Activated CD4-positive, alpha-beta T cell treated with anti-CD3 and anti-CD28 coated beads for 36 hours (primary cell): ENCODE data around the gene LRIT1. TPM values are rescaled to one million over a fixed set of nuclear protein-coding genes. Genes with fewer than 3 reads are reported as not detected.

Experiments used
- ATAC-seq: fragments of 200-7000 bp; cut with Tn5 transposase; one replicate; pipeline ENCODE4 v1.10.0; 2021; ENCODE audit warnings: mild to moderate bottlenecking, moderate library complexity
- CTCF ChIA-PET: fragments of 350-600 bp; sonication (Branson Sonifier 250); formaldehyde crosslinking; loops from one replicate; lab custom pipeline; 2021; ENCODE audit warnings: antibody characterized with exemption; lab: Charles Lee
- POLR2A ChIA-PET: fragments of 350-600 bp; sonication (Branson Sonifier 250); formaldehyde crosslinking; loops from one replicate; lab custom pipeline; 2021; ENCODE audit warnings: antibody characterized with exemption, inconsistent platforms; lab: Charles Lee
- DNase-seq: peaks from one replicate; pipeline ENCODE4 v3.0.0-alpha.2; 2020
- H3K27ac Mint-ChIP-seq: one replicate; pipeline ENCODE4 v1.8.0; 2021; ENCODE audit warnings: mixed read lengths
- H3K27me3 Mint-ChIP-seq: one replicate; pipeline ENCODE4 v1.8.0; 2021; ENCODE audit warnings: mixed read lengths
- H3K36me3 Mint-ChIP-seq: one replicate; pipeline ENCODE4 v1.8.0; 2021; ENCODE audit warnings: low read depth, mixed read lengths
- H3K4me1 Mint-ChIP-seq: one replicate; pipeline ENCODE4 v1.8.0; 2021; ENCODE audit warnings: mixed read lengths
- H3K4me3 Mint-ChIP-seq: one replicate; pipeline ENCODE4 v1.8.0; 2021; ENCODE audit warnings: mild to moderate bottlenecking, moderate library complexity, mixed read lengths
- H3K9me3 Mint-ChIP-seq: one replicate; pipeline ENCODE4 v1.8.0; 2021; ENCODE audit warnings: low read depth, mixed read lengths
- intact Hi-C, 2 experiments: fragments of 100-400 bp; cut with DNase I in 1 of 2; cut with micrococcal nuclease in 1 of 2; formaldehyde crosslinking; loops; one replicate each; pipeline versions ENCODE4 v1.14.2 to v1.15.1; 2022 to 2024; cut with DNase I, micrococcal nuclease
- total RNA-seq, 2 experiments: library from RNA; stranded (reverse); gene quantifications; one replicate each; pipeline ENCODE4 v1.2.3, GENCODE V29; 2021

LRIT1 gene
- total RNA-seq, 2 experiments from 2014 or later = not detected

DNA sequence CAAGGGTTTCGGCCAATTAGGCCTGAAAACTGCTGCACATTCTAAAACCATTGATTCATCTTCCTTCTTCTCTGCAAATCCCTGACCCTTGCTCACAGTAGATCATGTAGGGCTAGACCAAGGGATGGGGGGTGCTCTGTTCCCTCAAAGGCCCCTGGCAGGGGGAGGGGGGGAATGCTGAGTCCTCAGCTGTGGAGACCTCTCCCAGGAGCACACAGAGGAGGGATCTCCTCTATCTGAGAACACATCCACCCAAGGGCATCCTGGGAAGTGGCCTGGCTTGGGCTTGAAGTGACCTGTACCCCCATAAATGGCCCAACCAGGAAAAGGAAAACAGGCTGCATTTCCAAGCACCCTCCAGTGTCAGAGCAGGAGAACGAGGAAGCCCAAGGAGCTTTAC, 48.0 kb downstream of the LRIT1 start:
- no peaks in the 10 kb centered on the region for H3K9me3 Mint-ChIP-seq
- CTCF ChIA-PET = interaction anchor here (0.6 to 1.1 kb wide), 4 partner anchors 25 to 344 kb away, joined by 3 to 5 read pairs (median 4); no protein-coding TSS in a partner anchor
- H3K4me3 Mint-ChIP-seq = no peak overlapping the region
- DNase-seq (no peak), ATAC-seq (no peak)
- H3K27ac Mint-ChIP-seq = no peak overlapping the region
- no peaks in the 10 kb centered on the region for H3K36me3 Mint-ChIP-seq
- H3K27me3 Mint-ChIP-seq = peaks cover 26% of the 10 kb centered on the region
- intact Hi-C loops = no loop called here
- POLR2A ChIA-PET = no interaction called here
- H3K4me1 Mint-ChIP-seq = peaks cover 13% of the 10 kb centered on the region

GRCh38 chr10:84191106-84191505, 50.2 kb downstream of the LRIT1 start:
- Mint-ChIP-seq H3K27me3 (peaks cover 17% of the 10 kb centered on the region), H3K4me3 (no peak overlapping the region), H3K4me1 (peaks cover 13% of the 10 kb centered on the region), H3K27ac (no peak overlapping the region), H3K9me3 (no peaks in the 10 kb centered on the region), H3K36me3 (no peaks in the 10 kb centered on the region)
- POLR2A ChIA-PET = no interaction called here
- DNase-seq = peak; percentile 41
- peak; percentile 45 for ATAC-seq
- CTCF ChIA-PET = interaction anchor here (1.5 kb wide), 1 partner anchor 14 kb away, joined by 3 read pairs; no protein-coding TSS in a partner anchor
- intact Hi-C loops = no loop called here

- H3K9me3 Mint-ChIP-seq = no peaks in the 10 kb centered on the region
- H3K4me1 Mint-ChIP-seq = peaks cover 13% of the 10 kb centered on the region
- H3K4me3 Mint-ChIP-seq = no peak overlapping the region
- no peak overlapping the region for H3K27ac Mint-ChIP-seq
- intact Hi-C loops = no loop called here
- no peaks in the 10 kb centered on the region for H3K36me3 Mint-ChIP-seq
- ATAC-seq (no peak), DNase-seq (no peak)
- POLR2A ChIA-PET = no interaction called here
- peaks cover 12% of the 10 kb centered on the region for H3K27me3 Mint-ChIP-seq
- CTCF ChIA-PET = no interaction called here
Measured at GRCh38 chr10:84190621-84191020, 50.7 kb downstream of the LRIT1 start.

DNA sequence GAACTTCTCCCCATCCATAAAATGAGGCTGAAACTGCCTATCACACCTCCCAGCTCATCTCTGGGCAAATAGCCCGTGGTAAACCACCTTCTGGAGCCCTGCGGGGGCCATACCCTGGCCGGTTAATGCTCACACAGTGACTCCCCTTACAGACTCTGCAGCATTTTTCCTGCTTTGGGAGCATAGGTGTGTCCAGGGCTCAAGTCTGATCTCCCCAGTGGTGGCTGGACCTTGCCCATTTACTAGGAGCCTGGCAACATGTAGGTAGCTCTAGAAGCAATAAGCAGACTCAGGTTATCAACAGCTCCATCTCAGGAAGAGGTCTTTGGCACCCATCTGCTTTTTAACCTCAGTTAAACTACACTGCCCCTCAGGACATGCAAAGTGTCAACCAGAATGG, 52.5 kb downstream of the LRIT1 start:
- no peak overlapping the region for H3K27ac Mint-ChIP-seq
- DNase-seq (no peak), ATAC-seq (no peak)
- no peak overlapping the region for H3K4me3 Mint-ChIP-seq
- H3K9me3 Mint-ChIP-seq = no peaks in the 10 kb centered on the region
- CTCF ChIA-PET = no interaction called here
- intact Hi-C loops = no loop called here
- H3K4me1 Mint-ChIP-seq = peaks cover 13% of the 10 kb centered on the region
- peaks cover 7% of the 10 kb centered on the region for H3K27me3 Mint-ChIP-seq
- no peaks in the 10 kb centered on the region for H3K36me3 Mint-ChIP-seq
- POLR2A ChIA-PET = no interaction called here

DNA sequence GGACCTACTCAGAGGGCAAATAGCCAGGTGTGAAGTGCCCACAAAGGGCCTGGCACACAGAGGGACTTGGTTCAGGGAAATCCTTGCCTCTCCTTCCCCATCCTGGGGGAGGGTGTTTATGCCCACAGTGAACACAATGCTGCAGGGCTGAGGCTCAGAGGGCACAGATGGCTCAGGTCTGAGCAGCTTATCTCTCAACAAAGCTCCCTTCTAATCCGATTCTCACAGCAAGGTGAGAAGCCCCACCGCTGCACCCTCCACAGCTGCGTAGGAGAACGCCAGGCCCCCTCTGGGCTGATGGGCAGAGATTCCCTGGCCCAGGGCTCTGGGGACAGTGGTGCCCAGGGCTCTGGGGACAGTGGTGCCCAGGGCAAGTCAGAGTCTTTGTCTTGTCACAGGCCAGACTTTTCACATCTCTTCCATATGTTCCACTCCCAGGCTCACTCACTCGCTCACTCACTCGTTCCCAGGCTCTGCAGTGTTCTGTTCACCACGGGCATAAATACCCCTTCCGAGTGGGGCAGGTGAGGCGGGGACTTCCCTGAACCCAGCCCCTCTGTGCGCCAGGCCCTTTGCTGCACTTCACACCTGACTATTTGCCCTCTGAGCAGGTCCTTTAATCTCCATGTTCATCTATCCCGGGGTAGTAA, 55.7 kb downstream of the LRIT1 start:
- no peaks in the 10 kb centered on the region for H3K9me3 Mint-ChIP-seq
- H3K27ac Mint-ChIP-seq = no peak overlapping the region
- ATAC-seq (no peak), DNase-seq (no peak)
- H3K4me1 Mint-ChIP-seq = peaks cover 2% of the 10 kb centered on the region
- H3K36me3 Mint-ChIP-seq = no peaks in the 10 kb centered on the region
- intact Hi-C loops = no loop called here
- H3K27me3 Mint-ChIP-seq = no peaks in the 10 kb centered on the region
- ChIA-PET POLR2A (no interaction called here), CTCF (interaction anchor here (0.5 kb wide), 1 partner anchor 60 kb away, joined by 3 read pairs; no protein-coding TSS in a partner anchor)
- no peak overlapping the region for H3K4me3 Mint-ChIP-seq

DNA sequence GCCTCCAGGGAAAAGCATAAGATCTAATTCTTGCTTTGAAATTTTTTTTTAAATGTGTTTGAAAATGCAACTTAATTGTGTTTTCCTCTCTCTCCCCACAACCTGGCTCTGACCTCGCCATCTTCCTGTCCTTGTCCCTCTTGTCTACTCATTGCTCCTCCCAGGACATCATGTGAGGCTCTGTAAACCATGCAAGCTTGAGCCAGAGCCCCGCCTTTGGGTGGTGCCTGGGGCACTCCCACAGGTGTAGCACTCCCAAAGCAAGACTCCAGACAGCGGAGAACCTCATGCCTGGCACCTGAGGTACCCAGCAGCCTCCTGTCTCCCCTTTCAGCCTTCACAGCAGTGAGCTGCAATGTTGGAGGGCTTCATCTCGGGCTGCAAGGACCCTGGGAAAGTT, 56.8 kb downstream of the LRIT1 start:
- Mint-ChIP-seq H3K36me3 (no peaks in the 10 kb centered on the region), H3K4me1 (no peaks in the 10 kb centered on the region), H3K9me3 (no peaks in the 10 kb centered on the region), H3K4me3 (no peak overlapping the region), H3K27me3 (no peaks in the 10 kb centered on the region), H3K27ac (no peak overlapping the region)
- intact Hi-C loops = no loop called here
- DNase-seq (no peak), ATAC-seq (no peak)
- CTCF ChIA-PET = interaction anchor here (0.9 kb wide), 1 partner anchor 23 kb away, joined by 4 read pairs; no protein-coding TSS in a partner anchor
- POLR2A ChIA-PET = no interaction called here

- POLR2A ChIA-PET = interaction anchor here (1.3 kb wide), 1 partner anchor 26 kb away, joined by 6 read pairs; no protein-coding TSS in a partner anchor
- no peak overlapping the region for H3K27ac Mint-ChIP-seq
- no peak overlapping the region for H3K4me3 Mint-ChIP-seq
- no peak for ATAC-seq
- no peaks in the 10 kb centered on the region for H3K27me3 Mint-ChIP-seq
- no peaks in the 10 kb centered on the region for H3K36me3 Mint-ChIP-seq
- H3K9me3 Mint-ChIP-seq = no peaks in the 10 kb centered on the region
- CTCF ChIA-PET = interaction anchor here (1.0 to 1.3 kb wide), 2 partner anchors 29 to 34 kb away, joined by 4 to 5 read pairs; no protein-coding TSS in a partner anchor
- no peak for DNase-seq
- H3K4me1 Mint-ChIP-seq = peaks cover 3% of the 10 kb centered on the region
- intact Hi-C loops = no loop called here
Measured at GRCh38 chr10:84181631-84182030, 59.7 kb downstream of the LRIT1 start.

Other genes with a start within 250 kb of the LRIT1 start
- 100 to 1,000 TPM; 121 to 178 TPM for gene GHITM, start 102.0 kb downstream of the LRIT1 start, total RNA-seq
- gene GPR15LG, start 67.7 kb downstream of the LRIT1 start, total RNA-seq = not detected
- 1 to 10 TPM in 1 of 2 experiments, under 1 TPM in 1; 0.62 to 1.1 TPM for gene CDHR1, start 47.0 kb downstream of the LRIT1 start, total RNA-seq
- gene LRIT2, start 16.0 kb downstream of the LRIT1 start, total RNA-seq = not detected
- not detected for gene RGR, start 3.5 kb upstream of the LRIT1 start, total RNA-seq
- gene CCSER2, start 87.0 kb upstream of the LRIT1 start, total RNA-seq = 10 to 100 TPM; 61.2 to 85.2 TPM